ENCODE results near the gene WDR19. TPM values are rescaled to one million over a fixed set of nuclear protein-coding genes. Genes with fewer than 3 reads are reported as not detected.

WDR19 gene
- total RNA-seq, 1 experiment from 2014 or later = 14.9 TPM

GRCh38 chr4:39235696-39236095, 53.4 kb downstream of the WDR19 start:
- Mint-ChIP-seq H3K4me3 (ENCODE audit: low read depth, unreplicated experiment) (no peak overlapping the region), H3K36me3 (ENCODE audit: insufficient read depth, unreplicated experiment) (no peaks in the 10 kb centered on the region), H3K27ac (ENCODE audit: unreplicated experiment) (no peak overlapping the region), H3K27me3 (ENCODE audit: unreplicated experiment) (no peaks in the 10 kb centered on the region), H3K4me1 (ENCODE audit: low read depth, unreplicated experiment) (no peaks in the 10 kb centered on the region), H3K9me3 (ENCODE audit: low read depth, unreplicated experiment) (no peaks in the 10 kb centered on the region)
- TF ChIP-seq, protein P1, sequence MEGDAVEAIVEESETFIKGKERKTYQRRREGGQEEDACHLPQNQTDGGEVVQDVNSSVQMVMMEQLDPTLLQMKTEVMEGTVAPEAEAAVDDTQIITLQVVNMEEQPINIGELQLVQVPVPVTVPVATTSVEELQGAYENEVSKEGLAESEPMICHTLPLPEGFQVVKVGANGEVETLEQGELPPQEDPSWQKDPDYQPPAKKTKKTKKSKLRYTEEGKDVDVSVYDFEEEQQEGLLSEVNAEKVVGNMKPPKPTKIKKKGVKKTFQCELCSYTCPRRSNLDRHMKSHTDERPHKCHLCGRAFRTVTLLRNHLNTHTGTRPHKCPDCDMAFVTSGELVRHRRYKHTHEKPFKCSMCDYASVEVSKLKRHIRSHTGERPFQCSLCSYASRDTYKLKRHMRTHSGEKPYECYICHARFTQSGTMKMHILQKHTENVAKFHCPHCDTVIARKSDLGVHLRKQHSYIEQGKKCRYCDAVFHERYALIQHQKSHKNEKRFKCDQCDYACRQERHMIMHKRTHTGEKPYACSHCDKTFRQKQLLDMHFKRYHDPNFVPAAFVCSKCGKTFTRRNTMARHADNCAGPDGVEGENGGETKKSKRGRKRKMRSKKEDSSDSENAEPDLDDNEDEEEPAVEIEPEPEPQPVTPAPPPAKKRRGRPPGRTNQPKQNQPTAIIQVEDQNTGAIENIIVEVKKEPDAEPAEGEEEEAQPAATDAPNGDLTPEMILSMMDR (IDR thresholded peaks at IDR 0.05; ENCODE audit: unreplicated experiment) = no peak
- BruUV-seq (replicated peaks) = no TSS peak
- CTCF ChIA-PET = no interaction called here
- no peak for DNase-seq
- intact Hi-C loops (cut with micrococcal nuclease; ENCODE audit: unreplicated experiment) = no loop called here

- Mint-ChIP-seq H3K9me3 (ENCODE audit: low read depth, unreplicated experiment) (no peaks in the 10 kb centered on the region), H3K36me3 (ENCODE audit: insufficient read depth, unreplicated experiment) (no peaks in the 10 kb centered on the region), H3K4me1 (ENCODE audit: low read depth, unreplicated experiment) (no peaks in the 10 kb centered on the region), H3K27me3 (ENCODE audit: unreplicated experiment) (no peaks in the 10 kb centered on the region), H3K4me3 (ENCODE audit: low read depth, unreplicated experiment) (no peak overlapping the region), H3K27ac (ENCODE audit: unreplicated experiment) (no peak overlapping the region)
- intact Hi-C loops (cut with micrococcal nuclease; ENCODE audit: unreplicated experiment) = no loop called here
- CTCF ChIA-PET = no interaction called here
- DNase-seq = no peak
- BruUV-seq (replicated peaks) = no TSS peak
- TF ChIP-seq, protein P1 (IDR thresholded peaks at IDR 0.05; ENCODE audit: unreplicated experiment) = no peak
Observed at GRCh38 chr4:39237179-39237578, 54.9 kb downstream of the WDR19 start.

GRCh38 chr4:39243462-39243861, 61.1 kb downstream of the WDR19 start:
- intact Hi-C loops (cut with micrococcal nuclease; ENCODE audit: unreplicated experiment) = no loop called here
- Mint-ChIP-seq H3K4me3 (ENCODE audit: low read depth, unreplicated experiment) (no peak overlapping the region), H3K36me3 (ENCODE audit: insufficient read depth, unreplicated experiment) (no peaks in the 10 kb centered on the region), H3K4me1 (ENCODE audit: low read depth, unreplicated experiment) (no peaks in the 10 kb centered on the region), H3K27me3 (ENCODE audit: unreplicated experiment) (no peaks in the 10 kb centered on the region), H3K27ac (ENCODE audit: unreplicated experiment) (no peak overlapping the region), H3K9me3 (ENCODE audit: low read depth, unreplicated experiment) (peaks cover 2% of the 10 kb centered on the region)
- TF ChIP-seq, protein P1 (IDR thresholded peaks at IDR 0.05; ENCODE audit: unreplicated experiment) = no peak
- CTCF ChIA-PET = no interaction called here
- no TSS peak for BruUV-seq (replicated peaks)
- DNase-seq = no peak

DNA sequence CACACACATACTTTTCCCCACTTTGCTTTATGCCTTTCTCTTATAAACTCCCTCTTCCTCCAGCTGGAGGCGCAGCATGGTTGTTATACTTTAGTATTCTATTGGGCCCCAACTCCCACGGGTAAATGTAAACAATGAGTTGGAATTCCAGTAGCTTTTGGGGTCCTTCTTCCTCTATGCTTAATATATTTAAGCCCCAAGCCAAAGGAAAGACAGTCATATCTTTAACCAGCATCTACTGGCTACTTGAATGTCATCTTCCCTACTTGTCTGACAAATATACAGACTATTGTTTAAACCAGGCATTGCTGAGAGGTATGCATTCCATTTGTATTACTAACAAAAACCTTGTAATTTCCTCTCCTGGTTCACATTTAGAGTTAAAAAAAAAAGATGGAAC, 72.9 kb downstream of the WDR19 start:
- H3K27ac Mint-ChIP-seq (ENCODE audit: unreplicated experiment) = no peak overlapping the region

More for the DNA sequence above, 72.9 kb downstream of the WDR19 start:
- intact Hi-C loops (cut with micrococcal nuclease; ENCODE audit: unreplicated experiment) = no loop called here
- no TSS peak for BruUV-seq (replicated peaks)
- TF ChIP-seq, protein P1 (IDR thresholded peaks at IDR 0.05; ENCODE audit: unreplicated experiment) = no peak
- CTCF ChIA-PET = no interaction called here
- no peak overlapping the region for H3K4me3 Mint-ChIP-seq (ENCODE audit: low read depth, unreplicated experiment)
- no peaks in the 10 kb centered on the region for H3K27me3 Mint-ChIP-seq (ENCODE audit: unreplicated experiment)
- DNase-seq = no peak
- H3K36me3 Mint-ChIP-seq (ENCODE audit: insufficient read depth, unreplicated experiment) = no peaks in the 10 kb centered on the region
- H3K9me3 Mint-ChIP-seq (ENCODE audit: low read depth, unreplicated experiment) = no peaks in the 10 kb centered on the region
- H3K4me1 Mint-ChIP-seq (ENCODE audit: low read depth, unreplicated experiment) = peaks cover 7% of the 10 kb centered on the region
